H1 (cell line): ENCODE data around the gene INSYN1. TPM values are rescaled to one million over a fixed set of nuclear protein-coding genes. Genes with fewer than 3 reads are reported as not detected.

ENCODE experiments used
- ATF2 ChIP-seq: IDR thresholded peaks from 2 replicates; pipeline ENCODE4 v1.6.1; 2012; ENCODE audit warnings: low read length, inconsistent platforms
- CHD7 ChIP-seq: fragments of 300-600 bp; sonication (generic); IDR thresholded peaks from 2 replicates; pipeline ENCODE4 v1.7.1; 2012; ENCODE audit warnings: low read length, moderate library complexity, mild to moderate bottlenecking, inconsistent platforms; ENCODE audit not compliant: insufficient replicate concordance
- CTCF ChIP-seq, 3 experiments: IDR thresholded peaks; 1 replicate in 2 of 3; 2 replicates in 1 of 3; pipeline versions ENCODE4 v1.5.1 to v1.6.1; 2011; ENCODE audit warnings: low read length in 3 of 3, mild to moderate bottlenecking in 3 of 3, inconsistent platforms in 2 of 3, low read depth in 1 of 3, moderate library complexity in 1 of 3; ENCODE audit not compliant: insufficient read depth in 1 of 3; ENCODE audit errors: control extremely low read depth in 1 of 3
- GABPA ChIP-seq: IDR thresholded peaks from 2 replicates; pipeline ENCODE4 v1.6.1; 2011; ENCODE audit warnings: mild to moderate bottlenecking, low read length, moderate library complexity, borderline replicate concordance; ENCODE audit not compliant: insufficient read depth
- NRF1 ChIP-seq: IDR thresholded peaks from 2 replicates; pipeline ENCODE4 v1.6.1; 2011; ENCODE audit warnings: mild to moderate bottlenecking, low read depth, low read length, improper control_type of control experiment
- polyA plus RNA-seq, 7 experiments: library from polyadenylated mRNA; depleted of rRNA in 3 of 7; stranded (reverse) in 5 of 7; unstranded in 2 of 7; fragments of >200 nt in 5 of 7; fragments of 200-250 nt in 2 of 7; gene quantifications; 1 replicate in 5 of 7; 2 replicates in 1 of 7; 4 replicates in 1 of 7; pipeline versions ENCODE4 v1.2.1 to v1.2.3, GENCODE V29; 2011 to 2013; ENCODE audit warnings: missing spikeins in 2 of 7, mixed read lengths in 2 of 7
- total RNA-seq: library from RNA; stranded (reverse); fragmentation: NEBNext Ultra II Directional; extraction: Animal tissue kit (Norgen Biotek cat#: 25700); gene quantifications from 2 replicates; pipeline ENCODE4 v1.2.1, GENCODE V29; 2021

The INSYN1 gene
- total and polyA plus RNA-seq, 2 of the 8 experiments (the other 6 are each of a cell fraction or from before 2014, with no cell fraction given) = 7.2 to 10.2 TPM

GRCh38 chr15:73741321-73741836 is 11.8 kb downstream of the INSYN1 start (continued):
- TF ChIP-seq CHD7 (no peak), GABPA (no peak), ATF2 (no peak), CTCF (IDR thresholded peaks at IDR 0.05; ENCODE audit: control extremely low read depth in 1 of 3, insufficient read depth in 1 of 3, low read depth in 1 of 3, low read length in 3 of 3) (no peak), NRF1 (no peak)
- TF ChIP-seq, all 59 proteins: peak for 0
